GM18498 (cell line): ENCODE results near the gene OSGEP.

ENCODE experiments used
- ATAC-seq: cut with Tn5 transposase; IDR thresholded peaks from one replicate; pipeline ENCODE4 v1.9.1; 2021; ENCODE audit warnings: mild to moderate bottlenecking, moderate library complexity; ENCODE audit not compliant: unreplicated experiment

The OSGEP gene

GRCh38 chr14:20400589-20400964 lies 54.0 kb downstream of the OSGEP start:
- no peak for ATAC-seq

GRCh38 chr14:20397511-20397910 lies 57.1 kb downstream of the OSGEP start:
- ATAC-seq, result no peak
